GM19455 (cell line): ENCODE data around the gene RALGPS1.
"Not testable (repeated sequence)": the region's sequence is repeated elsewhere in the genome, so short reads cannot be mapped to it uniquely, and the experiment has no call there.

Experiments used
- ATAC-seq: cut with Tn5 transposase; IDR thresholded peaks from one replicate; pipeline ENCODE4 v1.9.1; 2021; ENCODE audit not compliant: unreplicated experiment

The RALGPS1 gene

DNA sequence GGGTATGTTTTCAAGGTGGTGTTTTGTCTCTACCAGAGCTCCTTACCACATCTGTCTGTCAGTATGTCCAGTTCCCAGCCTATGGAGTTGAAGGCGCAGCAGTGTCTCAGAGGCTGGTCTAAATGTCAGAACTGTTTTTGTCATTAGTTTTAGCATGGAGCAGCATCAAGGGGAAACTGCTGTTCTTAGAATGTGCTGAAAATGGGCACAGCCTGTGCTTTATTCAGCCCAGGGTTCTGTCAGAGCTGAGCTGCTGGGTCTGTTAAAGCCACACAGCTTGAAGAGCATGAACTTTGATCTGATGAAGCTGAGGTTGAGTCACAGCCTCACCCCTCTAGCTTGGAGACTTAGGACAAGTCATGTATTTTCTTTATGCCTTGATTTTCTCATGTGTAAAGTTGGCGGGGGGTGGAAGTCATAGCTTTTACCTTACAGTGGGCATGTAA, 71.9 kb downstream of the RALGPS1 start:
- no peak for ATAC-seq

DNA sequence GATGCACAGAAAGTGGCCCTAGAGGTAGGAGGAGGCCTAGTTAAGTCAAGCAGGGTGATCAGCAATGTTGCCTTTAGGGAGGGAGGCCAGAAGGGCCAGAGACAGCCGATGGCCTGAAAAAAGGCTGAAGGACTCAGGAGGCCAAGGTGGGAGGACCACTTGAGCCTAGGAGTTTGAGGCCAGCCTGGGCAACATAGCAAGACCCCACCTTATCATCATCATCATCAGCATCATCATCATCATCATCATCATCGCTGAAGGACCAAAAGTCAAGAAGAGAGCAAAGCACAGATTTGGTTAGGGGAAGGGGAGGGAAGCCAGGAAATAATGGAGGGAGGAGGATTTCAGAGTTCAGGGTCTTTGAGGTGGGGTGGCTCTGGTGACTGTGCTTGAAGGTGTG, 74.3 kb downstream of the RALGPS1 start:
- ATAC-seq: no peak

DNA sequence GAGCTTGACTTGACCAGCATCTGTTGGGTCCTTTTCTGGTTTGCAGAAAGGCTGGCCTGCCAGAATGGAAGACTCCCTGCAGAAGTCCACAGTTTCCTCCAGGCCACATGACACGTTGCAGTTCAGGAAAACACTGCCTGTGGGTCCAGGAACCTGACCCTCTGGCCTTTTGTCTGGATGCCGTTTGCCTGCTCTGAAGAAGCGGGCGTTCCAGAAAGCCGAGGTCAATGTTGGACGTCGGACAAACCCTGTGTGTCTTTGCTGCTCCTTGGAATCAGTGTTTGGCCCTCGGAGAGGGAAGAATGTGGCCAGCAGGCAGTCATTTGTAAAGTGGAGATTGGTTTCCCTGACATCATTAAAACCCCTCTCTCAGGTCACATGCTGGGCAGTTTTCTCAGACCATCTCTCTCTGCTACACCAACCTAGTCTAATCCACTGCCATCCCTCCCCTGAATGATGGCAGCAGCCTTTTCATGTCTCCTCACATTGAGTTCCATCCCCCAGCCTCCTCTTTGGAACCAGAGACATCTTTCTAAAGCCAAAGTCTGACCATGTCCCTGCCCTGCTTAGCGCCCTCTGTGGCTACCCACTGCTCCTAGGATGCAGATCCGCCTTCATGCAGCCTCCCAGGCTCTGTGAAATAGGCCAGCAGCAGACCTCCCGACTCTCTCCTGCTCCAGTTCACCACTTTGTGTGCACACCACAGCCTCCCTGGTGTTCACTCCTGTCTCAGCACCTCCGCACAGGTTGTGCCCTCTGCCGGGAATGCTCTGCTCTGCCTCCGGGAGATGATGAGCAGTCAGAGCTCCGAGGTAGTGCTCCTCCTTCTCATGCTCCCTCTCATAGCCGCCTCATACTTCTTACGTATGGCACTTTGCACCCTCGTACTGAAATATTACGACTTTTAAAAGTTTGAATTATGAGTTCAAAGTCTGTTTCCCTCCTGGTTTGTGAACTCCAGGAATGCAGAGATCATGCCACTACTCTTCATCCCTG, 75.6 kb downstream of the RALGPS1 start:
- no peak for ATAC-seq

DNA sequence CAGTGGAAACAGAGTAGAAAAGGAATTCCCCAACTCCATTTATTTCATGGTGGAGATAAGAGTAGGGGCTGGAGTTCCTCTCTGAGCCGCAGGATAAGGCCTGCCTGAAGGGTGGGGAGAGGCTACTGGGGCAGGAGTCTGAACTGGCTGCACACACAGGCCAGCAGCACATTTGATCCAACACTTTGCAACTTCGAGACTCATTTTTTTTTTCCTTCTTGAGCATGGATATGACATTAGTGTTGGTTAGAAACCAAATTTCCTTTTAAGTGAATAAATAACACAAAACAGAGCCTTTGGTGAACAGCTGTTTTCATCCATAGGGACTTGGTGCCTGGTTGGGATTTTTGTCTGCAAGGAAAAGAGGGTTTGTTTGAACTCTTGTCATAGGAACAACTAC, 76.6 kb downstream of the RALGPS1 start:
- no peak for ATAC-seq

DNA sequence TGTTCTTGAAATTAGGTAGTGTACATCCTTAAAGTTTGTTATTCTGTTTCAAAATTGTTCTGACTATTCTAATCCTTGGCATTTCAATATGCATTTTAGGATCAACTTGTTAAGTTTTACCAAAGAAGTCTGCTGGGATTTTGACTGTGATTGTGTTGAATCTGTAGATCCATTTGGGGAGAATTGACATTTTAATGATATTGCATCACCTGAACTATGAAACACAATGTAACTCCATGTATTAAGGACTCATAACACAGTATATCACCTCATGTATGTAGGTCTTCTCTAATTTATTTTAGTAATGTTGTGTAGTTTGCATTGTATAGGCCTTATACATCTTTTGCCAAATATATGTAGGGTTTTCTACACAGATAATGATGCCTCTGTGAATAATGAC, 77.8 kb downstream of the RALGPS1 start:
- ATAC-seq: no peak

DNA sequence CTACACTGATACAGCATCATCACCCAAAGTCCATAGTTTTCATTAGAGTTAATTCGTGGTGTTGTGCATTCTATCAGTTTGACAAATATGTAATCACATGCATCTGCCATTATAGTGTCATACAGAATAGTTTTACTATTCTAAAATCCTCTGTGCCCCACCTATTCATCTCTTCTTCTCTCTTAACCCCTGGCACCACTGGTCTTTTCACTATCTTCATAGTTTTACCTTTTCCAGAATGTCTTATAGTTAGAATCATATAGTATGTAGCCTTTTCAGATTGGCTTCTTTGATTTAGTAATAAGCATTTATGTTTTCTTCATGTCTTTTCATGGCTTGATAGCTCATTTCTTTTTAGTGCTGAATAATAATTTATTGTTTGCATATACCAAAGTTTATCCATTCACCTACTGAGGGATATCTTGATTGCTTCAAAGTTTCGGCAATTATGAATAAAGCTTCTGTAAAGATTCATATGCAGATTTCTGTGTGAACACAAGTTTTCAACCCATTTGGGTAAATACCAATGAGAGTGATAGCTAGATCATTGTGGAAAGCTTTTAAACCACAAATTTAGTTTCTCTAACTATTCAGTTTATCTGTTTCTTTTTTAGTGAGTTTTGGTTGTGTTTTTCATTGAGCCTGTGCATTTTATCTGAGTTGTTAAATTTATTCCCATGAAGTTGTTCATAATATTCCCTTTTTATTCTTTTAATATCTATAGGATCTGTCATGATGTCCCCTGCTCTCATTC, 84.9 kb downstream of the RALGPS1 start:
- ATAC-seq: no peak

DNA sequence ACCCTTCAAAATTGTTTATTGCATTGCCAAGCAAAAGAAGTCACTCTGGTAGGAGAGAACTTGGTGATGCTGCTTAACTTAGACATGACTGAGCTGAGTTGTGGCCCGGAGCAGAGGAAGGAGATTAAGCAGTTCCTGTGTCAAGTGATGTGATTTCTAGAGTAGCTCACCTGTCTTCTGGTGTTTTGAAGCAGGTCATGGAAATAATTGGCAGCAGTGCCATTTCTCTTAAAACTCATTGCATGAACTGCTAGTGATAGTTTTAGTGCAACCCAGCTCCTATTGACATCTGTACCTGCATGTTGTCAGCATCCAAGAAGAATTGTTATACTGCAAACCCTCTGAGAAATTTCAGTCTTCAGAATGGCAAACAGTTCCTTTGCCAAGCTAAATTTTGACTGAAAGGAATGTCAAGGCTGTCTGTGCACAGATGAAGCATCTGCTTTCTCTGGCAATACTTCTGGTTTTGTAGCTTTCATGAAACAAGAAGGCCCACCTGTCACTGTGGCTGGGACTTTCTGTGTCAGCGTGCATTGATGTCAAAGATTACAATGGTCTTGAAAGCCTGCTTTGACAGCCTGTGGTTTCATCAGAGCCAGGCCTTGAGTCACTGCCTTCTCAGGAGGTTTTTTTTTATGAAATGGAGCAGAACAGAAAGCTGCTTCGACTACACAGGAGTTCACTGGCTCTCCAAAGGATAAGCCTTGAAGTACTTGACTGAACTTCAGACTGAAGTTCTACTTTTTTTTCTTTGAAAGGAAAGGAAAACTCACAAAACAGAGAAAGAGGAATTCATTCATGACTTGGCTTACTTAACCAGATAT, 90.6 kb downstream of the RALGPS1 start:
- ATAC-seq: peak; percentile 88

DNA sequence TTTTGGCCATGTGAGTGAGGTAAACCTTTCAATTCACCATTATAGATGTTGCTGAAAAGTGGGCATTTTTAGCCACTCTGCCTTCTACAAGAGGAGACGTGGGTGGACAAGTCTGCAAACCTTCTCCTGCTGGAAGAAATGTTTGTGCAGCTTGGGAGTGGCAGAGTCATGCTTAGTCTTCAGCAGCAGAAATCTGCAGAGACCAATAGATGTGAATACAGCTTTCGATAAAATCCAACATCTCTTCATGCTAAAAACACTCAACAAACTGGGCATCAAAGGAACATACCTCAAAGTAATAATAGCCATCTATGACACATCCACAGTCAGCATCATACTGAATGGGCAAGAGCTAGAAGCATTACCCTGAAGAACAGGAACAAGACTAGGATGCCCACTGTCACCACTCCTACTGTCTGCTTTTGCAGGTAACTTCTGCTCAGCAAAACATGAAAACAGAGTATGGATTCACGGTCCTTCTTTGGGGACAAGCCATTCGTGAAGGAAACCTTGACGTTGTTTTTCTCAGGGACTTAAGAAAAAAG, 91.3 kb downstream of the RALGPS1 start:
- no peak for ATAC-seq

DNA sequence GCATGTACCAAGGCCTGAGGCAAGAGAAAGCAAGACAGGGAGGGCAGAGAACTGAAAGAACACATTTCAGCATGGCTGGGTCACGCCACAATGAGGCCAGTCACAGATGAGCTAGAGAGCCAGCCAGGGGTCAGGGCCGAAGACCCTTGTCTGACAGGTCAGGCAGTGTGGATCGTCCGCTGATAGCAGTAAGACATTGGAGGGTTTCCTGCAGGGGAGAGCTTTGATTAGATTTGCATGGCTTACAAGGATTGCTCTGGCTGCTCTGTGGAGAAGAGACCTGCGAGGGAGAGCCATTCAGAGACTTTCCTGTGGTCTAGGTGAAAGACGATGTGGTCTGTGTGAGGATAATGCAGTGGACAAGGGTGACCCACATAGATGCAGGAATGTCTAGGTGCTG, 93.1 kb downstream of the RALGPS1 start:
- no peak for ATAC-seq

DNA sequence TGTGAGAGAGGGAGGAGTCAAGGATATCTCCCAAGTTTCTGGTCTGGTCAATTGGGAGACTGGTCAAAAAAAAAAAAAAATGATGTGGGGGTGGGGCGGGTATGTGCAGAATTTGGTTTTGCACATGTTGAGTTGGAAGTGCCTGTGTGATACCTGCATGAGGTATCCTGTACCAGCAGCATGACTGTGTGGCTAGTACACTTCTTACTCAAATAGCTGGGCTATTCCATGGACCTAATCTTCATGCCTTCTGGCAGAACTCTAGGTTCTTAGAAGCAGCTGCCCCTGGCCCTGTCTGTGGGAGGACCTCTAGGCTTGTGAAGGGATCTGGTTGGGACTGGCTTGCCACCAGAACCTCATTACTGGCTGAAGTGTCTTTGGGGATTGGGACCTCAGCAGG, 93.5 kb downstream of the RALGPS1 start:
- no peak for ATAC-seq

DNA sequence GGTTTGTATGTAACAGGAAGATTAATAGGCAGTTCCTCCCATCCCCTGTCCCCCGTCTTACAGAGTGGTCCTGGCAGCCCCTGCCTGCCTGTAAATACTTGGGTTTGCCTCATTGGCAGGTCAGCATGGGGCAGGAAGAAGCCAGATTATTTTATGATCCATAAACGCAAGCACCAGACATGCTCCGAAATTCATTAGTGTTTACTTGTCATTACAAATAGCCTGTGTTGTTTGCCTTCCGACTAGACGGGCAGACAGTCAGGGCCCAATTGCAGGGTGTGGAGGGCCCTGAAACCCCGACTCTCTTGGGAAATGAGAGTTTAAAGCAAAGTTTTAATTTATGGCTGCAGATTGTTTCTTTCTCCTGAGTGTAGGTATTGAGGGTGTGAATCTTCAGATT, 97.2 kb downstream of the RALGPS1 start:
- no peak for ATAC-seq

DNA sequence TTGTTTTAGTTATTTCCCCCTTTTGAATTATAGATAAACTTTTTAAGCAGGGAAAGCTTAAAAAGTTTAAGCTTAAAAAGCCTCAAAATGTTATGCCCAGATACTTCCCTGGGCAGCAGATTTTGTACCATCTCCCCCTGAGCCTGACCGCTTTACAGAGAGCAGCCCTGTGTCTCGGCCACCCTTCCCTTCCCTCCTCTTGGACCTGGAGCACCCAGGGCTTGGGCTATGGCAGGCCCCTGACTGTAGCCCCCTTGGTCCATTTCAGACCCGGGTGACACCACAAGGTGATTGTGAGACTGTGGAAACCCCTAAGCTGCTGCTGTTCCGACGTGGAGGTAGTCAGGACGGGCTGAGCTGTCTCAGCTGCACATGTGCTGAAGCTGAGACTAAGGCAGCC, 97.7 kb downstream of the RALGPS1 start:
- ATAC-seq: no peak

DNA sequence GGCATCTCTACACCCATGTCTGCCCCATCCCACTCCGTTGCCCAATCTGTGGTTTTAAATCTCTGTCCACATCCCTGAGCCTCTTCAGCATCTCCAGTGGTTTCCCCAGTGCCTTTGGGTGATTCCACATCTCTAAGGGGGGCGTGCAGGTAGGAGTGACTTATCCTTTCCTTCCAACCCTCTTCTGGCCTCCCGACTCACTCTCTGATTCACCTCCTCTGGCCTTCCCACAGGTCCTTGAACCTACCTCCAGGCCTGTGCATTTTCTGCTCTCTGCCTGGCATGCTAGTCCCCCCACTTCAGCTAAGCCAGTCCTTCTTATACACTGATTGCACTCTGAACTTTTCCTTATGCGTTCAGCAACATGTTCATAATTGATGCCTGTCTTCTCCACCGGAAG, 99.0 kb downstream of the RALGPS1 start:
- ATAC-seq: no peak

DNA sequence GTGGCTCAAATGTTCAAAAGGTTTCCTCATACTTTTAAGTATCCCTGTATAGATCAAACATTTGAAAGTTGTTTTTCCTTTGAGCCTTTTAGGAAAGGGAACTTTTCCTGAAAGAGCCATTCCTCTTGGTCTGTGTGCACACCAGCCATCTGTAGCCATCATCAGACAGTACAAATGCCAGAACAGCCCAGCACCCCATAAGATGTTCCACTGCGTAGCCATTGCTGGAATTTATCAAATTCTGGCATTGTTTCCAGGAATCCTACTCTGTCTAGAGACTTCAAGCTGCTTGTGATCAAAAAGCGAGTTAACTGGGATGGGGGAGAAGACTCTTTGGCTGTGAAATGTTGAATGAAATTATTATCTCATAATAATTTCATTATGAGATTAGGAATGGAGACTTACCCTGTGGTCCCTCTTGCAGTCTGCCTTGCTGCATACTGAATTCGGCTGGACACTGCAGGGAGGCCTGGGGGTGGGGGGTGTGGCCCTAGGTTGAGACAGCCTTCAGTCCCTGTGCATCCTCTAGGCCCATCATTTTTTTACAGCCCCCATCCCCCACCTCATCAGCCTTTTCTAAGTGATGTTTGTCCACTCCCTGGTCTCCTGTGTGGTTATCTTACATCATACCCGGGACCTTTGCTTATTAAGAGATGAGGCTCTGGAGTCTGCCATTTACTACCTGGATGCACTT, 99.8 kb downstream of the RALGPS1 start:
- no peak for ATAC-seq

DNA sequence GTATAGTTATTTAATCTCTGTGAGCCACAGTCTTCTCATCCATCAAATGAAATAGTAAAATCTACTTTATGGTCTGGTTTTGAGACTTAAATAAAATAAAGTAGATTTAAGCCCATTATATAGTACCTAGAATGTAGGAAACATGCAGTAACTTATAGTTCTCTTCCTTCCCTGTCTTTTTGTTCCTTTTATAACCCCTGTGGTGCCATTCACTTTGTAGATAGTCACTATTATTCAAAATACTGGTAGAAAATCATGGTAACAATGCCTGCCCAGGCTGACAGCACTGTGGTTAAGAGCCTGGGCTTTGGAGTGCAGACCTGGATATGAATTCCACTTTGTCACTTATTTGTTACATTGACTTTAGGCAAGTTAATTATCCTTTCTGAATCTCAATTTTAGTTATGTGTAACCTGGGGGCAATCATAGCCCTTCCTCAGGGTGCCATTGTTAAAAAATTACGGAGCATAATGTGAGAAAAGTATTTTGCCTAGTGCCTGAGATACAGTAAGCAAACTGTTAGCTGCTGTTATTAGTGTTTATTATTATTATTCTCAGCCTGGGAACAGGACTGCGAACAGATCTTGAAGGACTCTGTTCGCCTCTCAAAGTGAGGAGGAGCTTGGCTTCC, 100.4 kb downstream of the RALGPS1 start:
- ATAC-seq: no peak

DNA sequence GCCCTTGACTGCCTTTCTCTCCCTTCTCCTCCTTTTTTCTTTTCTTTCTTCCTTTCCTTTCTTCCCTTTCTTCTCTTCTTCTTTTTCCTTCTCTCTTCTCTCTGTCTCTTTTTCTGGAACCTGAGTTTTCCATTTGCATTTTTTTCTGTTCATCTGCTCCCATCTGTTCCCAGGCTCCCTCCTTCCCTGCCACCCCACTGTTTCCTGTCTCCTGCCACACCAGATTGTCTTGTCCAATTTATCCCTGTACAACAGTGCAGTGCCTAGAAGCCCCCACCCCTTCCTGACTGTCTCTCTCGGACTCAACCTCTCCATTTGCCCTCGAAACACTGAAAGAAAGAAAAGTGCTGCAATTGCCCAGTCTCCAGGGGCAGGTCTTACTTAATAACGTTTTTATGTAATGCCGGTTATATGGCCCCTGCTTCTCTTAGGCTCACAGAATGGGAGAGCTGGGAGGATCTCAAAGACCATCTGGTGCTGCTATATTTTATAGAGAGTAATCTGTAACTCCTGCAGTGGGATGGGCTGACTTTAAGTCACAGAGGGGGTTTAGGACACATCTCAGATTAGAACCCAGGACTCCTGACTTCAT, 101.4 kb downstream of the RALGPS1 start:
- ATAC-seq: no peak

DNA sequence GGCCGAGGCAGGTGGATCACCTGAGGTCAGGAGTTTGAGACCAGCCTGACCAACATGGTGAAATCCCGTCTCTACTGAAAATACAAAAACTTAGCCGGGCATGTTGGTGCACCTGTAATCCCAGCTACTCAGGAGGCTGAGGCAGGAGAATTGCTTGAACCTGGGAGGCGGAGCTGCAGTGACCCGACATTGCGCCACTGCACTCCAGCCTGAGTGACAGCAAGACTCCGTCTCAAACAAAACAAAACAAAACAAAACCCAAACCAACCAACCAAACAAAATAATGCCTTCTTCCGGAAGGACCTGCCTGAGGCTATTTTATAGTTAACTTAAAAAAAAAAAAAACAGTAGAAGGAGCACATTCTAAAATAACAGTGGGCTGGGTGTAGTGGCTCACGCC, 103.4 kb downstream of the RALGPS1 start:
- ATAC-seq: not testable (repeated sequence)

DNA sequence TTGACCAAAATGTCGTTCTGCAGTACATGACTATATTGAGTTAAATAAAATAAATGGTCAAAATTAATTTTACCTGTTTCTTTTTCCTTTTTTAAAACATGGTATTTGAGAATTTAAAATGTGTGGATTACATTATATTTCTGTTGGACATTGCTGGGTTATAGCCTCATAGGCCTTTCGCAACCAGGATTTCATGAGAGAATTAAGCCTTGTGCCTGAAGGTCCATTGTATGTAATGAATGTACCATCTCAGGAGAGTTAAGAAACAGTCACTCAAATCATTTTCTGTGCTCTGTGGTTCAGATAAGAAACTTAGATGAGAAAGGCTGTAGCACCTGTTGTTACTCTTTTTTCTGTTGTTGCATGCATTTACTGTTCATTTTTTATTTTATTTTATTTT, 104.4 kb downstream of the RALGPS1 start:
- ATAC-seq: no peak

DNA sequence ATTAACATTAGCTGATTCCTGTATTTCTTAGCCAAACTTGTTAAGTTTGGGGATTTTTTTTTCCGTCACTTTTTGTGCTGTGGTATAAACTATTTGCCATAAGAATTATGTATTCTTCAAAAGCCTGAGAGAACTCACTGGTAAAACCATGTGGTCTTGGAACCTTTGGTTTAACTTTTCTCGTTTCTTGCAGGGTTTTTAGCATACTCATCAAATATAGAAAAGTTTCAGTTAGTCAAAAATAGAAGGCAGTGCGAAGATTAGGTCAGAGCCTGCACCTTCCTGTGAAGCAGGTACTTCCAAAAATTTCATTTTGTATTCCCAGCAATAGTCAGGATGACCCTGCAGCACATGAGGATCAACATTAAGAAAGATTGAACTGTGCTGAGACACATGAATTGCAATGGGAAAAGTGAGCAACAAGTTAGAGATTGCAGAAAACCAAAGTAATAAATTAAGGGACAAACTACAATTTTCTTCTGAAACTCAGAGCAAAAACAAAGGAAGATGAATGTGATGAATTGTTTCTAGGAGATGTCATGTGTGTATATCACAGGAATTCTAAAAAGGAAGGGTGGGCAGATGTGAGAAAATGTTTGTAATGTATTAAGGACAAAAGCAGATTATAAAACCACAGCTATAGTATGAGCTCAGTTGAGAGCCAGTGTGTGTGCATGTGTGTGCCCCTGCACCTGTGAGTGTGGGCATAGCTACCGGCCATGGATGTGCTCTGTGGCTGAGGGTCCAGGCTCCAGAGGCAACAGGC, 105.6 kb downstream of the RALGPS1 start:
- ATAC-seq: no peak
